ENCODE data around the gene FREM1. TPM values are rescaled to one million over a fixed set of nuclear protein-coding genes. Genes with fewer than 3 reads are reported as not detected.

FREM1 gene
- total RNA-seq, 4 donors from 2014 or later = 3.3 to 7.1 (median 5.2) TPM

GRCh38 chr9:14722391-14723035 is 187.7 kb downstream of the FREM1 start, which contains the start of gene CER1:
TSS of gene CER1 (minus strand) at chr9:14722733. CDS start at chr9:14722672, 61 bp downstream.
- Histone ChIP-seq H3K4me1 (no peaks in the 10 kb centered on the region), H3K36me3 (no peaks in the 10 kb centered on the region), H3K9me3 (no peaks in the 10 kb centered on the region), H3K27me3 (no peaks in the 10 kb centered on the region), H3K27ac (no peak within 1 kb of the TSS), H3K4me3 (no peak within 1 kb of the TSS)
- no peak for DNase-seq (ENCODE audit: low spot score in 2 of 2)
- 49 to 56% methylated on average over 7 of the region's 7 CpGs for WGBS, 2 donors
- TF ChIP-seq EP300 (IDR thresholded peaks at IDR 0.05) (no peak), CTCF (IDR thresholded peaks at IDR 0.05) (no peak), POLR2A (IDR thresholded peaks at IDR 0.05) (no peak)

GRCh38 chr9:14719231-14719923 is 190.9 kb downstream of the FREM1 start:
- Histone ChIP-seq H3K4me1 (no peaks in the 10 kb centered on the region), H3K9me3 (no peaks in the 10 kb centered on the region), H3K27ac (no peak overlapping the region), H3K4me3 (no peak overlapping the region), H3K36me3 (no peaks in the 10 kb centered on the region), H3K27me3 (no peaks in the 10 kb centered on the region)
- WGBS, 2 donors = 71 to 79% methylated on average over 8 of the region's 8 CpGs
- TF ChIP-seq EP300 (IDR thresholded peaks at IDR 0.05) (no peak), CTCF (IDR thresholded peaks at IDR 0.05) (no peak), POLR2A (IDR thresholded peaks at IDR 0.05) (no peak)
- no peak for DNase-seq (ENCODE audit: low spot score in 2 of 2)

GRCh38 chr9:14715102-14715501 is 195.1 kb downstream of the FREM1 start:
- Histone ChIP-seq H3K27me3 (no peaks in the 10 kb centered on the region), H3K9me3 (peaks cover 0 to 6% (median 0%) of the 10 kb centered on the region in 4 donors), H3K4me1 (no peaks in the 10 kb centered on the region), H3K36me3 (no peaks in the 10 kb centered on the region), H3K4me3 (no peak overlapping the region), H3K27ac (no peak overlapping the region)
- WGBS, 2 donors = 76 to 83% methylated on average over 4 of the region's 4 CpGs
- no peak for DNase-seq (ENCODE audit: low spot score in 2 of 2)
- TF ChIP-seq EP300 (IDR thresholded peaks at IDR 0.05) (no peak), POLR2A (IDR thresholded peaks at IDR 0.05) (no peak), CTCF (IDR thresholded peaks at IDR 0.05) (no peak)

GRCh38 chr9:14713187-14713767 is 197.0 kb downstream of the FREM1 start:
- WGBS, 2 donors = 89 to 90% methylated on average over 3 of the region's 3 CpGs
- TF ChIP-seq EP300 (IDR thresholded peaks at IDR 0.05) = no peak

GRCh38 chr9:14710804-14711203 is 199.4 kb downstream of the FREM1 start:
- TF ChIP-seq EP300 (IDR thresholded peaks at IDR 0.05) (no peak), POLR2A (IDR thresholded peaks at IDR 0.05) (no peak), CTCF (IDR thresholded peaks at IDR 0.05) (no peak)
- no peaks in the 10 kb centered on the region for H3K27me3 ChIP-seq
- H3K27ac ChIP-seq = no peak overlapping the region

More at GRCh38 chr9:14713187-14713767, 197.0 kb downstream of the FREM1 start:
- Histone ChIP-seq H3K27me3 (no peaks in the 10 kb centered on the region), H3K27ac (no peak overlapping the region), H3K9me3 (peaks cover 0 to 9% (median 0%) of the 10 kb centered on the region in 4 donors), H3K36me3 (no peaks in the 10 kb centered on the region), H3K4me3 (no peak overlapping the region), H3K4me1 (no peaks in the 10 kb centered on the region)
- no peak for DNase-seq (ENCODE audit: low spot score in 2 of 2)

More at GRCh38 chr9:14710804-14711203, 199.4 kb downstream of the FREM1 start:
- no peaks in the 10 kb centered on the region for H3K36me3 ChIP-seq
- no peaks in the 10 kb centered on the region for H3K4me1 ChIP-seq
- H3K4me3 ChIP-seq = no peak overlapping the region
- DNase-seq (ENCODE audit: low spot score in 2 of 2) = no peak
- H3K9me3 ChIP-seq = peaks cover 0 to 31% (median 2%) of the 10 kb centered on the region in 4 donors

Data from tibial nerve (tissue), 4 donors.